ENCODE results near the gene PSAT1.

GRCh38 chr9:78303377-78304062 is 6.6 kb downstream of the PSAT1 start:
- TF ChIP-seq RARG (CRISPR knock-in tag; IDR thresholded peaks at IDR 0.05; ENCODE audit: low read depth) (no peak), ATF2 (CRISPR knock-in tag; IDR thresholded peaks at IDR 0.05) (no peak)

All from HepG2 (cell line).